Nephron progenitor cell (in vitro differentiated cells): ENCODE measurements around the gene CACNA2D1.

Source experiments
- DNase-seq: peaks from one replicate; pipeline ENCODE4 v3.0.0; 2021
- H3K27ac Mint-ChIP-seq: 2 replicates; pipeline ENCODE4 v1.8.0; 2021; ENCODE audit warnings: mild to moderate bottlenecking, moderate library complexity, mixed read lengths
- H3K27me3 Mint-ChIP-seq: 2 replicates; pipeline ENCODE4 v1.8.0; 2021; ENCODE audit warnings: mild to moderate bottlenecking, low read depth, mixed read lengths; ENCODE audit not compliant: poor library complexity
- H3K36me3 Mint-ChIP-seq: 2 replicates; pipeline ENCODE4 v1.8.0; 2021; ENCODE audit warnings: low read depth, mixed read lengths
- H3K4me1 Mint-ChIP-seq: 2 replicates; pipeline ENCODE4 v1.8.0; 2021; ENCODE audit warnings: mixed read lengths
- H3K4me3 Mint-ChIP-seq: 2 replicates; pipeline ENCODE4 v1.8.0; 2021; ENCODE audit warnings: mild to moderate bottlenecking, moderate library complexity, mixed read lengths
- H3K9me3 Mint-ChIP-seq: 2 replicates; pipeline ENCODE4 v1.8.0; 2021; ENCODE audit warnings: mild to moderate bottlenecking, moderate library complexity, mixed read lengths
- TF ChIP-seq, protein P1 (sequence below): fragments of 200-600 bp; sonication (generic); IDR thresholded peaks from 2 replicates; pipeline ENCODE4 v1.5.0; 2021; ENCODE audit warnings: antibody characterized with exemption

The CACNA2D1 gene

DNA sequence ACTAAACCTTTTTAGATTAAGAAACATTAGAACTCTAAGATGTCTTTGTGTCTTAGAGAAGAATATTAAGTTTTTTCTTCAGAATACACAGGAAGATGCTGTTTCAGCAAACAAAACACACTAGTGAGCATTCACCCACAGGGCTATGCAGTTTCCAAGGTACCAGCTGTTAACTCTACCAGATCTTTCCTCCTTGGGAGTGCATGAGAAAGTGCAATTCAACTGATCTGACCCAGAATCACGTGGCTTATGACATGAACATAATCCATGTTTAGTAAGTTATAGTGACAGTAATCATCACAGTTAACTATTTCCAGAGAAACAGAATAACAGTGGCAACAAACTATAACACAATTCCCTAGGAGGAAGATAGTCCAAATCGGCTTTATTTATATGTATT lies 270.7 kb downstream of the CACNA2D1 start:
- TF ChIP-seq, protein P1, sequence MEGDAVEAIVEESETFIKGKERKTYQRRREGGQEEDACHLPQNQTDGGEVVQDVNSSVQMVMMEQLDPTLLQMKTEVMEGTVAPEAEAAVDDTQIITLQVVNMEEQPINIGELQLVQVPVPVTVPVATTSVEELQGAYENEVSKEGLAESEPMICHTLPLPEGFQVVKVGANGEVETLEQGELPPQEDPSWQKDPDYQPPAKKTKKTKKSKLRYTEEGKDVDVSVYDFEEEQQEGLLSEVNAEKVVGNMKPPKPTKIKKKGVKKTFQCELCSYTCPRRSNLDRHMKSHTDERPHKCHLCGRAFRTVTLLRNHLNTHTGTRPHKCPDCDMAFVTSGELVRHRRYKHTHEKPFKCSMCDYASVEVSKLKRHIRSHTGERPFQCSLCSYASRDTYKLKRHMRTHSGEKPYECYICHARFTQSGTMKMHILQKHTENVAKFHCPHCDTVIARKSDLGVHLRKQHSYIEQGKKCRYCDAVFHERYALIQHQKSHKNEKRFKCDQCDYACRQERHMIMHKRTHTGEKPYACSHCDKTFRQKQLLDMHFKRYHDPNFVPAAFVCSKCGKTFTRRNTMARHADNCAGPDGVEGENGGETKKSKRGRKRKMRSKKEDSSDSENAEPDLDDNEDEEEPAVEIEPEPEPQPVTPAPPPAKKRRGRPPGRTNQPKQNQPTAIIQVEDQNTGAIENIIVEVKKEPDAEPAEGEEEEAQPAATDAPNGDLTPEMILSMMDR = no peak
- Mint-ChIP-seq H3K4me1 (peaks cover 15% of the 10 kb centered on the region), H3K36me3 (peaks cover 4% of the 10 kb centered on the region), H3K9me3 (no peaks in the 10 kb centered on the region), H3K27ac (no peak overlapping the region), H3K27me3 (no peaks in the 10 kb centered on the region), H3K4me3 (no peak overlapping the region)
- no peak for DNase-seq

DNA sequence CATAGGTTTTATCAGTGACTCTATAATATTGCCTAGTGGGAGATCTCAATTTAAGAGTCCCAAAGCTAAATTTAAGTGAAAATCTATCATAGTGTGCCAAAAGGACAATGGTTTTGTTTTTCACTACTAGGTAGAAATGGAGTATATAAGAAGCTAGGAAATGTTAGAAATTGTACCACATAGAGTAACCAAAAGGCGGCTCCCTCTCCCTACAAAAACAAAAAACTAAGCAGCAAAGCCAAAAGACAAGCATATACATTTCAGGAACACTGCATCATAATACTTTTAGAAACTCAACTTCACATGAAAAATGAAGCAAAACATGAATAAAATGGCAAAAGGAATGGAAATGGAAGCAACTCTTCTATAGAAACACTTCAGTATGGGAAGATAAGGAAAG lies 271.6 kb downstream of the CACNA2D1 start:
- DNase-seq = no peak
- TF ChIP-seq, protein P1 = no peak
- peaks cover 24% of the 10 kb centered on the region for H3K4me1 Mint-ChIP-seq

DNA sequence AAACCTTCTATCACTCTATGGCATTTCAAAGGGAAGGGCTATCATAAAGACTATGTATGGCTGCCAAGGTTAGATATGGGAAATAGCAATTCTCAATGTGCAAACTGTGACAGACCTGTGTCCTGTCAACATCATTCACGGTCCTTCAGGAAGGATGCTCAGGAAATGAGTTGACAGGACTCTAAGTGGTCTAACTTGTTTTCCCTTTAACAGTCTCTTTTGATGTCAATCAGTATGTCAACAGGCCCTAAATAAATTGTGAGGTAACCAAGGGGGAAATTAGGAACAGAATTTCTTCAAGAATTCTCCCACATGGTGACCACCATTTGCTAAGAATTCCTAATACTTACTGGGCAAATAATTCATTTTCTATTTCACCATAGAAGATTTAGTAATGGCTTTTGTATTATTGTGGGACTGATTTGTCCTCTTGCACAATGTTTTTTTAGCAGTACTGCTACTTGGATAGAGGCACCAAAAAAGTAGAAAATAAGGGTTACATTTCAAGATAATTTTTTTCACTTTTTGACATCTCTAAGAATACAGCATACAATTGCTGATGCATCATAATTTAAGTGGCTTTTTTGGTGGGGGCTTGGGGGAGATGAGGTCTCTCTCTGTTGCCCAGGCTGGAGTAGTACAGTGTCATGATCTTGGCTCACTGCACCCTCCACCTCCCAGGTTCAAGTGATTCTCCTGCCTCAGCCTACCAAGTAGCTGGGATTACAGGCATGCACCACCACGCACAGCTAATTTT lies 275.8 kb downstream of the CACNA2D1 start:
- TF ChIP-seq, protein P1 = no peak
- Mint-ChIP-seq H3K27ac (peak overlapping the region; percentile 61), H3K36me3 (peaks cover 4% of the 10 kb centered on the region), H3K4me1 (peaks cover 53% of the 10 kb centered on the region), H3K9me3 (no peaks in the 10 kb centered on the region), H3K27me3 (no peaks in the 10 kb centered on the region), H3K4me3 (no peak overlapping the region)
- no peak for DNase-seq

More for the DNA sequence above, 271.6 kb downstream of the CACNA2D1 start:
- no peaks in the 10 kb centered on the region for H3K27me3 Mint-ChIP-seq
- peaks cover 4% of the 10 kb centered on the region for H3K36me3 Mint-ChIP-seq
- H3K4me3 Mint-ChIP-seq = no peak overlapping the region
- H3K27ac Mint-ChIP-seq = peak overlapping the region; percentile 12
- H3K9me3 Mint-ChIP-seq = no peaks in the 10 kb centered on the region

DNA sequence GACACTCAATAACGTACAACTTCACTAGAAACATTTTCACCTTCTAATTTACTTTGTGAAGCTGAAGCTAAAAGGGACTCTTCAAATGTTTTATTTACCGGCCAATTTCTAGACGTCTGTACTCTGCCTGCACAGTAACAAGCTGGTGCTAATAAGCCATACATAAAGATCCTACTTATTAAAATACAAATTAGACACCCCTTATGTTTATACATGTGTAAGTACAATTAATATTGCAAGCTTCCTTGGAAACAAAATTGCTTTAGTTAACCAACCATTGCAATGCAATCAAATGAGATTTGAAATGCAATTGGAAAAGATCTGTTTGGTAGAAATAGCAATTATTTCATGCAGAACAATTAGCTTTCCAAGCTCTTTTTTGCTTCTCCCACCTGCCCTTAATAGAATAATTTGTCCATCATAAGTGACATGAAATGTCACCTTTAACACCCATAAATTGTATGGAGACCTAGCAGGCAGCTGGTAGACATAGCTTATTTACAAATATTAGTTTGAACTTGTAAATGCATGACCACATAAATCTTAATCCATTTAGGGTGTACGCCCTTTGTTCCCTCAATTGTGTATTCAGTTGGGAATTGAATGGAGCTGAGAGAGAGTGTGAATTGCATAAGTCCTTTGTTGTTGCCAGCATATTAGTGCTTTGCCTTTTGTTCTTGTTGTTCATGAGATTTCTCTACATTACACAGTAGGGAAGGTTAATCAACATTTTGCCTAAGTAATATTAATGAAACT lies 277.1 kb downstream of the CACNA2D1 start:
- Mint-ChIP-seq H3K27me3 (peaks cover 2% of the 10 kb centered on the region), H3K4me3 (no peak overlapping the region), H3K9me3 (no peaks in the 10 kb centered on the region), H3K36me3 (peaks cover 13% of the 10 kb centered on the region), H3K4me1 (peaks cover 60% of the 10 kb centered on the region), H3K27ac (no peak overlapping the region)
- no peak for DNase-seq
- TF ChIP-seq, protein P1 = no peak

DNA sequence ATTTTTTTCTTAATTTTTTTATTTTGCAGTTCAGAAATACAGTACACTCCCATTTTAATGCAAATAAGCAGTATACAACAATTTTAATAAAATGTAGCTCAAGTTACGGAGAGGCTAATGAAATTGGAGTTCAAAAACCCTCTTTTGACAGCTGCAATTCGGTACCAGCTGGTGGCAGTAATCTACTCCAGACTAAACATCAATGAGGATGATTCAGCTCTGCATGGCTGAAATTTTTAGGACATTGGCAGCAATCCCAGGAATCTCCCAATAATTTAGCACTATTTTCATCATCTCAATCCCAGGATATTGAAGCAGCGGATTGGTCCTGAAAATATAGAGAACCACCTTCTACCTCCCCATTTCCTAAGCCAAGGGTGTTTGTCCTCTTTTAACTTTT lies 278.8 kb downstream of the CACNA2D1 start:
- TF ChIP-seq, protein P1 = no peak
- peaks cover 2% of the 10 kb centered on the region for H3K27me3 Mint-ChIP-seq
- H3K4me3 Mint-ChIP-seq = no peak overlapping the region
- H3K9me3 Mint-ChIP-seq = no peaks in the 10 kb centered on the region
- H3K4me1 Mint-ChIP-seq = peaks cover 63% of the 10 kb centered on the region
- no peak overlapping the region for H3K27ac Mint-ChIP-seq
- DNase-seq = no peak
- H3K36me3 Mint-ChIP-seq = peaks cover 23% of the 10 kb centered on the region
